ENCODE results near the gene STARD5. TPM values are rescaled to one million over a fixed set of nuclear protein-coding genes. Genes with fewer than 3 reads are reported as not detected.

STARD5 gene
- total RNA-seq, 1 experiment from 2014 or later = 2.3 TPM

GRCh38 chr15:81274255-81274654, 49.7 kb downstream of the STARD5 start:
- Histone ChIP-seq H3K9ac (ENCODE audit: extremely low read depth, insufficient read length, low read length) (no peak overlapping the region), H3K14ac (ENCODE audit: insufficient read depth, low read length) (no peak overlapping the region), H4K20me1 (ENCODE audit: control insufficient read depth, insufficient read depth, insufficient read length) (no peaks in the 10 kb centered on the region), H2AK5ac (ENCODE audit: insufficient read length, low read length) (no peak overlapping the region), H4K8ac (replicated peaks; ENCODE audit: insufficient read length, low read depth, low read length) (no peak overlapping the region), H3K79me2 (ENCODE audit: insufficient read depth, low read length) (no peaks in the 10 kb centered on the region), H3K18ac (ENCODE audit: insufficient read length, low read depth, low read length) (no peak overlapping the region), H3K27me3 (ENCODE audit: insufficient read depth, low read length) (no peaks in the 10 kb centered on the region), H4K91ac (ENCODE audit: insufficient read length, low read depth, low read length) (no peak overlapping the region), H3K27ac (ENCODE audit: insufficient read length, low read depth, low read length) (no peak overlapping the region), H3K4ac (ENCODE audit: low read depth, low read length) (no peak overlapping the region), H3K9me3 (ENCODE audit: control insufficient read depth, low read depth, low read length) (peaks cover 4% of the 10 kb centered on the region), H3K56ac (ENCODE audit: insufficient read length, low read depth, low read length) (no peak overlapping the region), H2BK20ac (ENCODE audit: low read depth, low read length, poor library complexity, severe bottlenecking) (no peak overlapping the region), H3K79me1 (ENCODE audit: insufficient read depth, low read depth, low read length, poor library complexity, severe bottlenecking) (no peaks in the 10 kb centered on the region), H2BK120ac (ENCODE audit: low read depth, low read length, poor library complexity, severe bottlenecking) (no peak overlapping the region), H4K5ac (ENCODE audit: insufficient read length, low read depth, low read length) (no peak overlapping the region), H2BK12ac (ENCODE audit: insufficient read length, low read depth, low read length) (no peak overlapping the region), H3K4me1 (ENCODE audit: insufficient read depth, low read length) (peaks cover 3% of the 10 kb centered on the region; the same call in 1 of the 2 replicates), H3K4me2 (ENCODE audit: insufficient read depth, insufficient read length, low read length) (no peak overlapping the region), H3K23ac (ENCODE audit: insufficient read length, low read depth, low read length) (no peak overlapping the region), H3K23me2 (ENCODE audit: insufficient read length, low read depth, low read length, poor library complexity, severe bottlenecking) (no peaks in the 10 kb centered on the region), H3T11ph (ENCODE audit: low read length) (no peak overlapping the region), H2BK15ac (ENCODE audit: low read depth, low read length) (no peak overlapping the region), H2AFZ (ENCODE audit: low read length) (no peak overlapping the region), H2BK5ac (ENCODE audit: insufficient read length, low read length) (no peak overlapping the region)
- no peak for DNase-seq
- Mint-ChIP-seq H3K36me3 (ENCODE audit: insufficient read depth in 1 of 3, low read depth in 3 of 3) (peaks cover 5 to 18% (median 10%) of the 10 kb centered on the region in 3 experiments; a peak in 6 of 7 replicates), H3K4me1 (peaks cover 10% of the 10 kb centered on the region in 2 experiments), H3K27me3 (ENCODE audit: low read depth) (peaks cover 5% of the 10 kb centered on the region; the same call in 1 of the 2 replicates), H3K4me3 (no peak overlapping the region), H3K9me3 (peaks cover 22 to 27% of the 10 kb centered on the region in 2 experiments), H3K27ac (no peak overlapping the region)
- no peak for TF ChIP-seq CTCF (conservative IDR thresholded peaks at IDR 0.05)
- WGBS (ENCODE audit: extremely low coverage, insufficient read length, low lambda C conversion rate) = no CpG with 5 or more reads among the region's 4 CpGs
